Tibial nerve (tissue), 4 donors: ENCODE data around the gene INF2. TPM values are rescaled to one million over a fixed set of nuclear protein-coding genes. Genes with fewer than 3 reads are reported as not detected.

Experiments
- DNase-seq, 2 donors: peaks; one replicate each; pipeline ENCODE4 v3.0.0-alpha.2; 2019; ENCODE audit warnings: low spot score in 2 of 2
- H3K27ac ChIP-seq, 4 donors: fragments of 200-600 bp; sonication (generic) in 3 of 4; one replicate each; pipeline ENCODE4 v1.5.1; 2017 to 2019; ENCODE audit warnings: mild to moderate bottlenecking in 1 of 4
- H3K27me3 ChIP-seq, 2 donors: fragments of 200-600 bp; sonication (generic) in 1 of 2; one replicate each; pipeline versions ENCODE4 v1.5.1 to v1.6.0; 2017 to 2019
- H3K36me3 ChIP-seq, 3 donors: fragments of 200-600 bp; sonication (generic); one replicate each; pipeline ENCODE4 v1.5.1; 2018 to 2019
- H3K4me1 ChIP-seq, 4 donors: fragments of 200-600 bp; sonication (generic) in 3 of 4; one replicate each; pipeline ENCODE4 v1.5.1; 2017 to 2019
- H3K4me3 ChIP-seq, 4 donors: fragments of 200-600 bp; sonication (generic) in 3 of 4; one replicate each; pipeline ENCODE4 v1.5.1; 2017 to 2019; ENCODE audit warnings: mild to moderate bottlenecking in 1 of 4, moderate library complexity in 1 of 4
- H3K9me3 ChIP-seq, 4 donors: fragments of 200-600 bp; sonication (generic) in 3 of 4; one replicate each; pipeline ENCODE4 v1.5.1; 2017 to 2019
- CTCF ChIP-seq, 5 experiments: fragments of 200-600 bp in 3 of 5; fragments of 450-650 bp in 2 of 5; sonication (generic) in 3 of 5; IDR thresholded peaks; one replicate each; pipeline ENCODE4 v1.5.1; 2016 to 2019; ENCODE audit warnings: antibody characterized with exemption in 5 of 5, mild to moderate bottlenecking in 3 of 5, moderate library complexity in 2 of 5
- EP300 ChIP-seq, 2 donors: sonication (generic); formaldehyde crosslinking; IDR thresholded peaks; one replicate each; pipeline ENCODE4 v1.6.1; 2017; ENCODE audit warnings: antibody characterized with exemption in 2 of 2, mild to moderate bottlenecking in 1 of 2
- POLR2A ChIP-seq, 2 donors: fragments of 450-650 bp; IDR thresholded peaks; one replicate each; pipeline ENCODE4 v1.6.1; 2017; ENCODE audit warnings: antibody characterized with exemption in 2 of 2, mild to moderate bottlenecking in 2 of 2, moderate library complexity in 2 of 2
- WGBS, 2 donors: methylation state at CpG; one replicate each; pipeline ENCODE4 v1.1.5; 2018; 5-methylcytosine and 5-hydroxymethylcytosine counted together
- total RNA-seq, 4 donors: library from RNA; depleted of rRNA; stranded (reverse); fragments of >200 nt; gene quantifications; one replicate each; pipeline ENCODE4 v1.1.0, GENCODE V29; 2016

The INF2 gene
- total RNA-seq, 4 donors from 2014 or later, result 217 to 256 (median 239) TPM

DNA sequence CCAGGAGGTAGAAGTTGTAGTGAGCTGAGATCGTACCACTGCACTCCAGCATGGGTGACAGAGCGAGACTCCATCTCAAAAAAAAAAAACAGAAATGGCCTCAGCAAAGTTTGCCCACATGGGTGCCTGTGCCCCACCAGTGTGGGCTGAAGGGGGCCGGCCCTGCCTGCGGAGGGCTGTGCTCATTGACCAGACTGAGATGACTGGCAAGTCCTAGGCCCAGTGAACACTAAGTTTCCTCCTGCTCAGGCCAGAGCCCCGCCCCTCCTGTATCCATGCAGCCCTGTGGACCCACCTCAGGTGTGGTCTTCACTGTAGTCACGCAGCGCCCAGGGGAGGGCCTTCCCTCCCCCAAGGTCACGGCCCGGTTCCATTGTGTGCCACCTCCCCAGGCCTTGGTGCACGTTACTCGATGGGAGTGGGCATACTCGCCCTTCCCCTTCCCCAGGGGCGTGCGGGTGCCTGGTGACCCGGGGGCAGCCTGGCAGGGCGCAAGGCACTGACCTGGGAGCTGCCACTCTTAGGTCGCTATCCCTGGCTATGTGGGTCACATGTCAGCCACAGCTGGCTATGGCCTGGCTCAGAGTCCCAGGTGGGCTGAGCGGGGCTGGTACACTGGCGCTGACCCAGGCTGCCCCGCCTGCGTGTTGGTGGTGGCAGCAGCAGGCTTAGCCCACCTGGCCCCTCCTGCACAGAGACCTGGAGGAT is 16.1 kb downstream of the INF2 start:
- Histone ChIP-seq H3K4me3 (no peak overlapping the region), H3K4me1 (peaks cover 0 to 74% (median 24%) of the 10 kb centered on the region in 4 donors), H3K9me3 (no peaks in the 10 kb centered on the region), H3K27ac (peak overlapping the region in 2 of 4 donors; percentile 63 to 72), H3K27me3 (no peaks in the 10 kb centered on the region), H3K36me3 (peaks cover 5 to 82% (median 23%) of the 10 kb centered on the region in 3 donors)
- 70 to 85% methylated on average over 5 to 20 of the region's 21 CpGs for WGBS, 2 donors
- TF ChIP-seq EP300 (IDR thresholded peaks at IDR 0.05) (no peak), POLR2A (IDR thresholded peaks at IDR 0.05) (no peak)
- DNase-seq, result no peak

- Histone ChIP-seq H3K9me3 (no peaks in the 10 kb centered on the region), H3K4me3 (no peak overlapping the region), H3K27ac (peak overlapping the region in 3 of 4 donors; percentile 7 to 72 (median 63)), H3K36me3 (peaks cover 5 to 87% (median 36%) of the 10 kb centered on the region in 3 donors), H3K27me3 (no peaks in the 10 kb centered on the region), H3K4me1 (peaks cover 0 to 59% (median 17%) of the 10 kb centered on the region in 4 donors)
- DNase-seq, result no peak
- TF ChIP-seq EP300 (IDR thresholded peaks at IDR 0.05), result no peak
- TF ChIP-seq POLR2A (IDR thresholded peaks at IDR 0.05), result no peak
- TF ChIP-seq CTCF (IDR thresholded peaks at IDR 0.05), result no peak
- 48 to 49% methylated on average over 9 to 27 of the region's 28 CpGs for WGBS, 2 donors
Measured at GRCh38 chr14:104706733-104707607, 17.6 kb downstream of the INF2 start.

GRCh38 chr14:104707608-104708595 is 18.5 kb downstream of the INF2 start:
- peak overlapping the region; percentile 16 to 78 (median 58) for H3K27ac ChIP-seq
- H3K27me3 ChIP-seq, result no peaks in the 10 kb centered on the region
- no peaks in the 10 kb centered on the region for H3K9me3 ChIP-seq
- WGBS, 2 donors, result 56 to 63% methylated on average over 17 of the region's 34 CpGs
- H3K36me3 ChIP-seq, result peaks cover 12 to 87% (median 36%) of the 10 kb centered on the region in 3 donors
- no peak overlapping the region for H3K4me3 ChIP-seq
- H3K4me1 ChIP-seq, result peaks cover 0 to 49% (median 13%) of the 10 kb centered on the region in 4 donors
- DNase-seq, result no peak
- TF ChIP-seq EP300 (IDR thresholded peaks at IDR 0.05) (no peak), CTCF (IDR thresholded peaks at IDR 0.05) (no peak), POLR2A (IDR thresholded peaks at IDR 0.05) (no peak)

GRCh38 chr14:104708606-104709268 is 19.3 kb downstream of the INF2 start:
- Histone ChIP-seq H3K4me3 (no peak overlapping the region), H3K9me3 (no peaks in the 10 kb centered on the region), H3K27me3 (no peaks in the 10 kb centered on the region), H3K27ac (peak overlapping the region; percentile 28 to 78 (median 58)), H3K4me1 (peaks cover 0 to 41% (median 11%) of the 10 kb centered on the region in 4 donors), H3K36me3 (peaks cover 12 to 87% (median 34%) of the 10 kb centered on the region in 3 donors)
- TF ChIP-seq POLR2A (IDR thresholded peaks at IDR 0.05), result no peak
- TF ChIP-seq EP300 (IDR thresholded peaks at IDR 0.05), result peak in 1 of 2 donors; percentile 35
- TF ChIP-seq CTCF (IDR thresholded peaks at IDR 0.05), result peak; percentile 97 to 99 (median 98)
- peak; percentile 59 to 78 for DNase-seq
- WGBS, 2 donors, result 42 to 46% methylated on average over 16 to 20 of the region's 20 CpGs
